AG04450 (cell line): ENCODE measurements around the gene METTL2B. TPM values are rescaled to one million over a fixed set of nuclear protein-coding genes. Genes with fewer than 3 reads are reported as not detected.
"Not testable (repeated sequence)": the region's sequence is repeated elsewhere in the genome, so short reads cannot be mapped to it uniquely, and the experiment has no call there.

Experiments
- CTCF ChIA-PET: fragments of 300-600, 350-600 bp; formaldehyde crosslinking; extraction: SDS; loops from one replicate; lab custom pipeline; 2022; ENCODE audit warnings: antibody characterized with exemption, inconsistent platforms; lab: Charles Lee
- POLR2A ChIA-PET: fragments of 350-600 bp; formaldehyde crosslinking; extraction: SDS; loops from one replicate; lab custom pipeline; 2021; ENCODE audit warnings: antibody characterized with exemption, inconsistent platforms; lab: Yijun Ruan, JAX
- DNase-seq: peaks from one replicate; pipeline ENCODE4 v3.0.0-alpha.2; 2011; ENCODE audit warnings: low read depth, low spot score
- H3K27ac ChIP-seq: one replicate; pipeline ENCODE4 v1.5.1; 2012; ENCODE audit warnings: low read depth, low read length, control low read depth
- H3K27me3 ChIP-seq: one replicate; pipeline ENCODE4 v1.6.0; 2012; ENCODE audit warnings: low read length; ENCODE audit not compliant: control insufficient read depth, insufficient read depth
- H3K4me3 ChIP-seq: 2 replicates; pipeline ENCODE4 v1.5.1; 2011; ENCODE audit warnings: mild to moderate bottlenecking, low read depth, low read length, control low read depth
- H3K9me3 ChIP-seq: 2 replicates; pipeline ENCODE4 v1.5.1; 2012; ENCODE audit warnings: low read length; ENCODE audit not compliant: control insufficient read depth, insufficient read depth
- polyA plus RNA-seq: library from polyadenylated mRNA; depleted of rRNA; stranded (reverse); fragments of >200 nt; gene quantifications from 2 replicates; pipeline ENCODE4 v1.2.3, GENCODE V29; 2011
- TF ChIP-seq, protein P1 (sequence below): IDR thresholded peaks from 2 replicates; pipeline ENCODE4 v1.5.1; 2011; ENCODE audit warnings: low read depth, low read length, control low read depth, inconsistent platforms

METTL2B gene
- polyA plus RNA-seq, 1 experiment, result 25.9 TPM

DNA sequence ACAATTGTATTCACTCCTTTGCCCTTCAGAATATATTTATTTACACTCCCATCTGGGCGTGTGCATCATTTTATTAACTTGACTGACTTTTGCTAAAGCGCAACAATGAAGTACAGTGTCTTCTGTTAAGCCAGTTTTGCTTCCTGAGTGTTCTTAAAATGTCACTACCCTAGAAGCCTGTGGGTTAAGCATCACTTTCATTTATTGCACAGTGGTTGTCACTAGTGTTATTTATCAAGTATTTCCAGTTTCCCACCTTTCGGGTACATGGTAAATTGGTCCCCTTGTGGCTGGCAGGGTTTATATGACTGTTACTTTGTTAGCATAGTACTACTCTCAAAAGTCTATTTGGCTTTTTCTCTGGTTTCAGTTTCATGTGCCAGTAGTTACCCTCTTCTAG lies 17.6 kb upstream of the METTL2B start:
- CTCF ChIA-PET, result interaction anchor here (0.6 to 4.2 kb wide), 10 partner anchors 15 to 575 kb away, joined by 3 to 330 read pairs (median 12); partner anchors contain the start of gene METTL2B
- Histone ChIP-seq H3K4me3 (no peak overlapping the region), H3K27me3 (no peaks in the 10 kb centered on the region), H3K27ac (no peak overlapping the region), H3K9me3 (no peaks in the 10 kb centered on the region; the same call in 1 of the 2 replicates)
- TF ChIP-seq, protein P1, sequence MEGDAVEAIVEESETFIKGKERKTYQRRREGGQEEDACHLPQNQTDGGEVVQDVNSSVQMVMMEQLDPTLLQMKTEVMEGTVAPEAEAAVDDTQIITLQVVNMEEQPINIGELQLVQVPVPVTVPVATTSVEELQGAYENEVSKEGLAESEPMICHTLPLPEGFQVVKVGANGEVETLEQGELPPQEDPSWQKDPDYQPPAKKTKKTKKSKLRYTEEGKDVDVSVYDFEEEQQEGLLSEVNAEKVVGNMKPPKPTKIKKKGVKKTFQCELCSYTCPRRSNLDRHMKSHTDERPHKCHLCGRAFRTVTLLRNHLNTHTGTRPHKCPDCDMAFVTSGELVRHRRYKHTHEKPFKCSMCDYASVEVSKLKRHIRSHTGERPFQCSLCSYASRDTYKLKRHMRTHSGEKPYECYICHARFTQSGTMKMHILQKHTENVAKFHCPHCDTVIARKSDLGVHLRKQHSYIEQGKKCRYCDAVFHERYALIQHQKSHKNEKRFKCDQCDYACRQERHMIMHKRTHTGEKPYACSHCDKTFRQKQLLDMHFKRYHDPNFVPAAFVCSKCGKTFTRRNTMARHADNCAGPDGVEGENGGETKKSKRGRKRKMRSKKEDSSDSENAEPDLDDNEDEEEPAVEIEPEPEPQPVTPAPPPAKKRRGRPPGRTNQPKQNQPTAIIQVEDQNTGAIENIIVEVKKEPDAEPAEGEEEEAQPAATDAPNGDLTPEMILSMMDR, result no peak
- POLR2A ChIA-PET, result no interaction called here
- DNase-seq, result no peak

DNA sequence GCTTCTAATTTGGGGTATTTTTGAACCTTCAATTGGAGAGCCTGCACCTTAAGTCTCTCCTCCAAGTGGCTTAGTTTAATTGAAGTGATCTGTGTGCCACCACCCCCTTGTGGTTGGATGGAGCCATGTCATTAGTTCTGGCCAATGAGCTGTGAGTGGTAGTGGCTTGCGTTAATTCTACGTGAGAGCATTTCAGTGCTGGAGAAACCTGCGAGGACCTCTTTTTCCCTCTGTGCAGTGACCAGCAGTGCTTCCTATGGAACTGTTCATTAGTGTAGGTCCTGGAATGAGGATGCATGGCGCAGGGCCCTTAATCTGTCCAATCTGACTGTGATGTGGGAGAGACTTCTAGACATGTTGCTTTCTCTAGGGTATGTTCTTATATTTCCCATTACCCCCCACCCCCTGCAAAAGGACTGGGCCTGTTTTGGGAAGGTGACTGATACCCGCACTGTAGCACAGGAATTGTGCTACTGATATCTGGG lies 17.1 kb upstream of the METTL2B start:
- H3K27me3 ChIP-seq, result no peaks in the 10 kb centered on the region
- no peak overlapping the region for H3K27ac ChIP-seq
- TF ChIP-seq, protein P1, result peak; percentile 84
- no peak overlapping the region for H3K4me3 ChIP-seq
- DNase-seq, result no peak
- no peaks in the 10 kb centered on the region; the same call in 1 of the 2 replicates for H3K9me3 ChIP-seq
- ChIA-PET CTCF (interaction anchor here (0.6 to 4.2 kb wide), 24 partner anchors 11 to 824 kb away, joined by 3 to 330 read pairs (median 4); partner anchors contain the start of gene METTL2B), POLR2A (interaction anchor here (0.6 kb wide), 1 partner anchor 32 kb away, joined by 3 read pairs; no protein-coding TSS in a partner anchor)

DNA sequence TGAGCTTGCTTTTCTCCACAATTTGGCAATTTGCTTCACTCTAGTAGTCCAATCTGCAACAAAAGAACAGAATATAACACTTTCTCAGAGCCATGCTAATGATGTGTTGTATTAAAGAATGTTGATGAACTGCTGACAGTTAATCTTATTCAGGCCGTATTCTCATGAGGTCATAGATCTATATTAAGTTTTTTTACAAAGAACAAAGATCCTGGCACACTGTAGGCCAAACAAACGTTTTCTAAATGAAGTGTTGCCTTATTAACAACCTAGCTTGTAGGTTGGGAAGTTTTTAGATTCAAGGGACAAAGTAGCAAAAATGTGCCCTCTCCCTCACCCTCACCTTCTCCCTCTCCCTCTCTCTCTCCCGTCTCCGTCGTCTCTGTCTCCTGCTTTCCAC lies 14.1 kb upstream of the METTL2B start:
- ChIA-PET CTCF (interaction anchor here (1.0 to 4.2 kb wide), 6 partner anchors 9 to 419 kb away, joined by 4 to 330 read pairs (median 12); partner anchors contain the start of gene RBM28), POLR2A (no interaction called here)
- Histone ChIP-seq H3K27ac (no peak overlapping the region), H3K4me3 (no peak overlapping the region), H3K27me3 (no peaks in the 10 kb centered on the region), H3K9me3 (no peaks in the 10 kb centered on the region; the same call in 1 of the 2 replicates)
- TF ChIP-seq, protein P1, result no peak
- no peak for DNase-seq

DNA sequence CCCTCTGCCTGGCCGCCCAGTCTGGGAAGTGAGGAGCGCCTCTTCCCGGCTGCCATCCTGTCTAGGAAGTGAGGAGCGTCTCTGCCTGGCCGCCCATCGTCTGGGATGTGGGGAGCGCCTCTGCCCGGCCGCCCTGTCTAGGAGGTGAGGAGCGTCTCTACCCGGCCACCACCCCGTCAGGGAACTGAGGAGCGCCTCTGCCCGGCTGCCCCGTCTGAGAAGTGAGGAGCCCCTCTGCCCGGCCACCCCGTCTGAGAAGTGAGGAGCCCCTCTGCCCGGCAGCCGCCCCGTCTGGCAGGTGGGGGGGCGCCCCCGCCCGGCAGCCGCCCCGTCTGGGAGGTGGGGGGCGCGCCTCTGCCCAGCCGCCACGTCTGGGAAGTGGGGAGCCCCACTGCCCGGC lies 13.2 kb upstream of the METTL2B start:
- POLR2A ChIA-PET, DNase-seq, H3K27ac ChIP-seq, H3K4me3 ChIP-seq, CTCF ChIA-PET, H3K9me3 ChIP-seq, H3K27me3 ChIP-seq: not testable (repeated sequence)

DNA sequence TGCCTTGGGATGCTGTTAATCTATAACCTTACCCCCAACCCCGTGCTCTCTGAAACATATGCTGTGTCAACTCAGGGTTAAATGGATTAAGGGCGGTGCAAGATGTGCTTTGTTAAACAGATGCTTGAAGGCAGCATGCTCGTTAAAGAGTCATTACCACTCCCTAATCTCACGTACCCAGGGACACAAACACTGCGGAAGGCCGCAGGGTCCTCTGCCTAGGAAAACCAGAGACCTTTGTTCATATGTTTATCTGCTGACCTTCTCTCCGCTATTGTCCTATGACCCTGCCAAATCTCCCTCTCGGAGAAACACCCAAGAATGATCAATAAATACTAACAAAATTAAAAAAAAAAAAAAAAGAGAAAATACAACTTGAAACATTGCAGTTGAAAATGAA lies 12.6 kb upstream of the METTL2B start:
- H3K4me3 ChIP-seq, POLR2A ChIA-PET, H3K27ac ChIP-seq, H3K27me3 ChIP-seq, DNase-seq, H3K9me3 ChIP-seq, CTCF ChIA-PET: not testable (repeated sequence)

DNA sequence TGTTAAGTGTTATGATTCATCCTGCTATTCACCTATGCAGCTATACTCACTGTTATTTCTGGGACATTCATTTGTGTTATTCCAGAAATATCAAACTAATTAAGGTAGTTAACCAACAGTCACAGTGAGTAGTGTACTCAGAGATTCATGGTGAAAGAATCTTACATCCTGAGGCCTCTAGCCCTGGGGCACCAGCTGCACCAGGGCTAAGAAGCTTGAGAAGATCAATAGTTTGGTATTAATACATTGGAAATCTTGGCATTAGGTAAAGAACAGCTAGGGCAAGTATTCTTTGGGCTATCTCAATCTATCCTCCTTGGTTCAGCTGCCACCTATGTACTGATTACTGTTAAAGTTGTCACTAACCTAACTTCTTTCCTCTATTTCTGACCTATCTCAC lies 9.7 kb upstream of the METTL2B start:
- H3K4me3 ChIP-seq, H3K27me3 ChIP-seq, DNase-seq, H3K9me3 ChIP-seq, CTCF ChIA-PET, POLR2A ChIA-PET, H3K27ac ChIP-seq: not testable (repeated sequence)

DNA sequence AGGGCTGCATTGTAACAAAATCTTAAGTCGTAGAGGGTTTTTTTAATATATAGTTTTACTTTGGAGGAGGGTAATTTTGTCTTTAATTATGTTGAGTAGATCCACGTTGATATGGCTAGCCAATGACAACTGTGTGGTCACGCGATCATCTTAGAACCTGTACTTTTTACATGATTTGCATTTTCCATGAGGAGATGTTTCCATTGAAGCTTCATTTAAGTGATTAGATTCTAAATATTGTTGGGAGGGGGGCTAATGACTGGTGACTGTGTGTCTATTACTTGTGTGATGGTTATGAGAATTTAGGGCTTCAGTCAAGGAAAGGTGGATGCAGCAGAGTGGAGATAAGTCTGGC lies 765 bp downstream of the METTL2B start:
- H3K27ac ChIP-seq, H3K27me3 ChIP-seq, DNase-seq, H3K9me3 ChIP-seq, POLR2A ChIA-PET, CTCF ChIA-PET: not testable (repeated sequence)
- peak overlapping the region; percentile 77 for H3K4me3 ChIP-seq

DNA sequence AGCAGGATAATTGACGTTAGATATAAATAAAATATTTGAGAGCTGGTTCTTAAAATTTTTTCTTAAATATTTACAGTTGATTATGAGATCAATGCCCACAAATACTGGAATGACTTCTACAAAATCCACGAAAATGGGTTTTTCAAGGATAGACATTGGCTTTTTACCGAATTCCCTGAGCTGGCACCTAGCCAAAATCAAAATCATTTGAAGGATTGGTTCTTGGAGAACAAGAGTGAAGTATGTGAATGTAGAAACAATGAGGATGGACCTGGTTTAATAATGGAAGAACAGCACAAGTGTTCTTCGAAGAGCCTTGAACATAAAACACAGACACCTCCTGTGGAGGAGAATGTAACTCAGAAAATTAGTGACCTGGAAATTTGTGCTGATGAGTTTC lies 2.5 kb downstream of the METTL2B start:
- CTCF ChIA-PET, result interaction anchor here (0.7 kb wide), 1 partner anchor 53 kb away, joined by 3 read pairs; no protein-coding TSS in a partner anchor

DNA sequence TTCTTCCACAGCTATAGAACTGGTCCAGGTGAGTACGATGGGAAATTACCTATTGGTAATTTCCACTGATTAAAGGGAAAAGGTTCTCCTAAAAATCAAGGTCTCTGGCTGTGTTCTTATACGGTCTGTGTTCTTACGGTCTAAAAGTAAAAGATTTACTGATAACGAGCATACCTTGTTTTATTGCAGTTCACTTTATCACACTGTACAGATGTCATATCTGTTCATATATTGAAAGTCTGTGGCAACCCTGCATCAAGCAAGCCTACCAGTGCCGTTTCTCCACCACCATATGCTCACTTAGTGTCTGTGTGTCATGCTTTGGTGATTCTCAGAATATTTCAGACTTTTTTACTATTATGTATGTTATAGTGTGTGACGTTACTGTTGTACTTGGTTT lies 11.6 kb downstream of the METTL2B start:
- POLR2A ChIA-PET, CTCF ChIA-PET, H3K27ac ChIP-seq, H3K4me3 ChIP-seq, H3K27me3 ChIP-seq, DNase-seq, H3K9me3 ChIP-seq: not testable (repeated sequence)

More for the DNA sequence above, 2.5 kb downstream of the METTL2B start:
- H3K4me3 ChIP-seq, H3K27ac ChIP-seq, H3K9me3 ChIP-seq, H3K27me3 ChIP-seq, POLR2A ChIA-PET, DNase-seq: not testable (repeated sequence)
